K562 (cell line): Measurements from ENCODE around the gene GNAI2. TPM values are rescaled to one million over a fixed set of nuclear protein-coding genes. Genes with fewer than 3 reads are reported as not detected.

Source experiments
- ATF1 ChIP-seq, 2 experiments: fragments of 450-650 bp in 1 of 2; IDR thresholded peaks; 2 replicates each; pipeline ENCODE4 v1.6.1; 2016; ENCODE audit warnings: missing compliant biosample characterization in 1 of 2, missing genetic modification characterization in 1 of 2
- BMI1 ChIP-seq: fragments of 150-350 bp; IDR thresholded peaks from 2 replicates; pipeline ENCODE4 v1.6.1; 2014; ENCODE audit warnings: low read length
- BRD9 ChIP-seq: fragments of 450-650 bp; IDR thresholded peaks from 2 replicates; pipeline ENCODE4 v1.6.1; 2018; ENCODE audit warnings: low read depth; ENCODE audit not compliant: partially characterized antibody
- BRF1 ChIP-seq: IDR thresholded peaks from 3 replicates; pipeline ENCODE4 v1.6.1; 2011; ENCODE audit warnings: borderline replicate concordance, mild to moderate bottlenecking; ENCODE audit not compliant: insufficient read length; ENCODE audit errors: extremely low read depth
- HDAC2 ChIP-seq: fragments of 450-650 bp; IDR thresholded peaks from 2 replicates; pipeline ENCODE4 v1.6.1; 2016; ENCODE audit warnings: mild to moderate bottlenecking
- POU5F1 ChIP-seq: fragments of 150-350 bp; IDR thresholded peaks from 2 replicates; pipeline ENCODE4 v1.6.1; 2014; ENCODE audit warnings: borderline replicate concordance, low read length, low read depth, mild to moderate bottlenecking; ENCODE audit not compliant: partially characterized antibody
- RAD21 ChIP-seq, 2 experiments: fragments of 250-450 bp in 1 of 2; fragments of 450-650 bp in 1 of 2; sonication (Bioruptor Pico) in 1 of 2; formaldehyde crosslinking in 1 of 2; IDR thresholded peaks in 1 of 2; conservative IDR thresholded peaks in 1 of 2; 2 replicates each; pipeline versions ENCODE4 v1.4.0 to v1.8.0; 2020 to 2022; ENCODE audit warnings: mild to moderate bottlenecking in 2 of 2, moderate library complexity in 1 of 2
- polyA plus RNA-seq, 8 experiments: library from polyadenylated mRNA; depleted of rRNA in 4 of 8; stranded (reverse) in 5 of 8; unstranded in 3 of 8; fragments of >200 nt; fragmentation: Nextera tagmentation in 2 of 8; fragmentation: Illumina TruSeq in 1 of 8; extraction: Ambion mirVana in 2 of 8; extraction: Trizol in 1 of 8; gene quantifications; 2 replicates each; pipeline versions ENCODE4 v1.2.1 to v1.2.3, GENCODE V29; 2011 to 2014; ENCODE audit warnings: inconsistent platforms in 1 of 8, missing spikeins in 1 of 8
- total RNA-seq, 7 experiments: library from RNA; depleted of rRNA in 6 of 7; stranded (reverse); fragments of >200 nt in 6 of 7; fragmentation: Illumina TruSeq in 2 of 7; extraction: Trizol in 2 of 7; gene quantifications; 2 replicates each; pipeline versions ENCODE4 v1.2.1 to v1.2.3, GENCODE V29; 2011 to 2021; ENCODE audit warnings: low replicate concordance in 1 of 7
- TF ChIP-seq, protein P1 (sequence below), 2 experiments: fragments of 450-650 bp; formaldehyde crosslinking in 1 of 2; IDR thresholded peaks; 2 replicates each; pipeline versions ENCODE4 v1.4.0 to v1.6.1; 2014 to 2020; ENCODE audit warnings: mild to moderate bottlenecking in 2 of 2, borderline replicate concordance in 1 of 2, low read depth in 1 of 2
- TF ChIP-seq, protein P2 (sequence below), 3 experiments: IDR thresholded peaks in 2 of 3; conservative IDR thresholded peaks in 1 of 3; 2 replicates each; pipeline ENCODE4 v1.5.1; 2011 to 2012; ENCODE audit warnings: low read length in 3 of 3, mild to moderate bottlenecking in 3 of 3, control low read depth in 2 of 3, improper control_type of control experiment in 1 of 3, inconsistent platforms in 1 of 3, low read depth in 1 of 3, mixed read lengths in 1 of 3, moderate library complexity in 1 of 3; ENCODE audit not compliant: insufficient read depth in 2 of 3

The GNAI2 gene
- total and polyA plus RNA-seq, 9 of the 15 experiments (the other 6 are each of a cell fraction or from before 2014, with no cell fraction given) = 1.1 to 72.2 (median 42.7) TPM

DNA sequence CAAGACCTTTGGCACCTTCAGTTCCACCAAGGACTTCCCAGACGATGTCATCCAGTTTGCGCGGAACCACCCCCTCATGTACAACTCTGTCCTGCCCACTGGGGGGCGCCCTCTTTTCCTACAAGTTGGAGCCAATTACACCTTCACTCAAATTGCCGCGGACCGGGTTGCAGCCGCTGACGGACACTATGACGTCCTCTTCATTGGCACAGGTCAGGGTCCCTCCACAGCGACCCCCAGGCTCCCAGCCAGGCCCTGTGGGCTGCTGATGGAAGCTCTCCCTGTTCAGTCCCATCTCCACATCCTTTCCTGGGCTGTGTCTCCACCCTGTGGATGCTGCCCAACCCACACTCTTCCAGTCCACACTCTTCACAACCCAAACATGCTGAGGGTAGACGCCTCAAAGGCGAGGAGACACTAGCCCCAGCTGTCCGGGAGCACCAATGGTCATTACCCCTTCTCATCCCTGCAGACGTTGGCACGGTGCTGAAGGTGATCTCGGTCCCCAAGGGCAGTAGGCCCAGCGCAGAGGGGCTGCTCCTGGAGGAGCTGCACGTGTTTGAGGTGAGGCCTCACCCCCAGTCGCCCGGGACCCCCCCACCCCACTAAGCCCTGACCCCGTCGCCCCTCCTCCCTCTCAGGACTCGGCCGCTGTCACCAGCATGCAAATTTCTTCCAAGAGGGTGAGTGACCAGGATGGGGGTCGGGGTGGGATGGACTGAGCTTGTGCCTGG, 38.5 kb downstream of the GNAI2 start (continued):
- TF ChIP-seq BRF1 (no peak), BRD9 (no peak), RAD21 (CRISPR knock-in tag; conservative IDR thresholded peaks at IDR 0.05 in 1 of 2, IDR thresholded peaks at IDR 0.05 in 1 of 2) (peak; percentile 41 to 72; a peak in 3 of 4 replicates), ATF1 (CRISPR knock-in tag; IDR thresholded peaks at IDR 0.05) (no peak), ATF1 (tag; IDR thresholded peaks at IDR 0.05) (peak; percentile 49; the same call in 1 of the 2 replicates), HDAC2 (0 out of 2 replicates have a peak, but pooled peaks have one; percentile 23), BMI1 (no peak), POU5F1 (no peak)
- TF ChIP-seq, protein P1, sequence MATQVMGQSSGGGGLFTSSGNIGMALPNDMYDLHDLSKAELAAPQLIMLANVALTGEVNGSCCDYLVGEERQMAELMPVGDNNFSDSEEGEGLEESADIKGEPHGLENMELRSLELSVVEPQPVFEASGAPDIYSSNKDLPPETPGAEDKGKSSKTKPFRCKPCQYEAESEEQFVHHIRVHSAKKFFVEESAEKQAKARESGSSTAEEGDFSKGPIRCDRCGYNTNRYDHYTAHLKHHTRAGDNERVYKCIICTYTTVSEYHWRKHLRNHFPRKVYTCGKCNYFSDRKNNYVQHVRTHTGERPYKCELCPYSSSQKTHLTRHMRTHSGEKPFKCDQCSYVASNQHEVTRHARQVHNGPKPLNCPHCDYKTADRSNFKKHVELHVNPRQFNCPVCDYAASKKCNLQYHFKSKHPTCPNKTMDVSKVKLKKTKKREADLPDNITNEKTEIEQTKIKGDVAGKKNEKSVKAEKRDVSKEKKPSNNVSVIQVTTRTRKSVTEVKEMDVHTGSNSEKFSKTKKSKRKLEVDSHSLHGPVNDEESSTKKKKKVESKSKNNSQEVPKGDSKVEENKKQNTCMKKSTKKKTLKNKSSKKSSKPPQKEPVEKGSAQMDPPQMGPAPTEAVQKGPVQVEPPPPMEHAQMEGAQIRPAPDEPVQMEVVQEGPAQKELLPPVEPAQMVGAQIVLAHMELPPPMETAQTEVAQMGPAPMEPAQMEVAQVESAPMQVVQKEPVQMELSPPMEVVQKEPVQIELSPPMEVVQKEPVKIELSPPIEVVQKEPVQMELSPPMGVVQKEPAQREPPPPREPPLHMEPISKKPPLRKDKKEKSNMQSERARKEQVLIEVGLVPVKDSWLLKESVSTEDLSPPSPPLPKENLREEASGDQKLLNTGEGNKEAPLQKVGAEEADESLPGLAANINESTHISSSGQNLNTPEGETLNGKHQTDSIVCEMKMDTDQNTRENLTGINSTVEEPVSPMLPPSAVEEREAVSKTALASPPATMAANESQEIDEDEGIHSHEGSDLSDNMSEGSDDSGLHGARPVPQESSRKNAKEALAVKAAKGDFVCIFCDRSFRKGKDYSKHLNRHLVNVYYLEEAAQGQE (IDR thresholded peaks at IDR 0.05; ENCODE audit: borderline replicate concordance) = peak; percentile 78
- TF ChIP-seq, protein P1 (CRISPR knock-in tag; IDR thresholded peaks at IDR 0.05; ENCODE audit: low read depth) = no peak
- TF ChIP-seq, protein P2, sequence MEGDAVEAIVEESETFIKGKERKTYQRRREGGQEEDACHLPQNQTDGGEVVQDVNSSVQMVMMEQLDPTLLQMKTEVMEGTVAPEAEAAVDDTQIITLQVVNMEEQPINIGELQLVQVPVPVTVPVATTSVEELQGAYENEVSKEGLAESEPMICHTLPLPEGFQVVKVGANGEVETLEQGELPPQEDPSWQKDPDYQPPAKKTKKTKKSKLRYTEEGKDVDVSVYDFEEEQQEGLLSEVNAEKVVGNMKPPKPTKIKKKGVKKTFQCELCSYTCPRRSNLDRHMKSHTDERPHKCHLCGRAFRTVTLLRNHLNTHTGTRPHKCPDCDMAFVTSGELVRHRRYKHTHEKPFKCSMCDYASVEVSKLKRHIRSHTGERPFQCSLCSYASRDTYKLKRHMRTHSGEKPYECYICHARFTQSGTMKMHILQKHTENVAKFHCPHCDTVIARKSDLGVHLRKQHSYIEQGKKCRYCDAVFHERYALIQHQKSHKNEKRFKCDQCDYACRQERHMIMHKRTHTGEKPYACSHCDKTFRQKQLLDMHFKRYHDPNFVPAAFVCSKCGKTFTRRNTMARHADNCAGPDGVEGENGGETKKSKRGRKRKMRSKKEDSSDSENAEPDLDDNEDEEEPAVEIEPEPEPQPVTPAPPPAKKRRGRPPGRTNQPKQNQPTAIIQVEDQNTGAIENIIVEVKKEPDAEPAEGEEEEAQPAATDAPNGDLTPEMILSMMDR (IDR thresholded peaks at IDR 0.05 in 2 of 3, conservative IDR thresholded peaks at IDR 0.05 in 1 of 3; ENCODE audit: insufficient read depth in 2 of 3, low read depth in 1 of 3, low read length in 3 of 3) = peak; percentile 64 to 92 (median 85)
